HG02943 (cell line): Measurements from ENCODE around the gene C4orf33.
"Not testable (repeated sequence)": the region's sequence is repeated elsewhere in the genome, so short reads cannot be mapped to it uniquely, and the experiment has no call there.

ENCODE experiments used
- ATAC-seq: cut with Tn5 transposase; IDR thresholded peaks from one replicate; pipeline ENCODE4 v1.9.1; 2021; ENCODE audit warnings: mild to moderate bottlenecking, low read depth, moderate library complexity; ENCODE audit not compliant: unreplicated experiment

Gene C4orf33

DNA sequence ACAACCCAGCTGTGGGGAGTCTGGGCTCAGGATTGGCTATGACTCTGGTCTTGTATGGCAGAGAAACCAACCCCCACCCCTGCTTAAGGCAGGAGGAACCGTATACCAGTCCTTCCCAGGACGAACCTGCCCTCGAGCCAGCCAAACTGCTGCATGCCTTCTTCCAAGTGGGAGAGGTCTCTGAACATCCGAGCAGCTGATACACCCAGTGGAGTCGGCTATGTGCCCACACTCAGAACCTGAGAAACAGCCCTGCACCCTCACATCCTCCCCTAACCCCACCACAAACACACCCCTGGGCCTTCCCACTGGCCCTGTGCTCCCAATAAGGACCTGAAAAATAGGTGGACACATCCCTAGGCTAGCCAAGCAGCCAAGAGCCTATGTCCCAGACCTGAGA lies 21.8 kb downstream of the C4orf33 start:
- no peak for ATAC-seq

GRCh38 chr4:129126614-129127013 lies 30.7 kb downstream of the C4orf33 start:
- ATAC-seq = not testable (repeated sequence)

DNA sequence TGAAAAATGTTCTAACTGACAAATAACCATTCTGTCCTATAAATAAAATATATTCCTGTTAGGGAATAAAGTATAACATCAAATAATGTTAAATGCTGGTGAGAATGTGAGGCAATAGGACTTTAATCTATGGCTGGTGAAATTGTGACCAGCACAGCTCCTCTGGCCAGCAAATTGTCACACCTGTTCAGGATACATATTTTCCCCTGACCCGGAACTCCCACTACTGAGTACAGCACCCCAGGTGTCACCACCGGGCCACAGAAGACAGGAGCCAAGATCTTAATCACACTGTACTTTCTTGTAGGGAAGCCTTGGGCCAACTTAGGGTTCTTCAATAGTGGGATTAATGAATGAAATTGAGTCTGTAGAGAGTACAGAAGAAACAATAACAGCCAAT lies 33.2 kb downstream of the C4orf33 start:
- no peak for ATAC-seq

GRCh38 chr4:129131343-129131742 lies 35.4 kb downstream of the C4orf33 start:
- no peak for ATAC-seq

DNA sequence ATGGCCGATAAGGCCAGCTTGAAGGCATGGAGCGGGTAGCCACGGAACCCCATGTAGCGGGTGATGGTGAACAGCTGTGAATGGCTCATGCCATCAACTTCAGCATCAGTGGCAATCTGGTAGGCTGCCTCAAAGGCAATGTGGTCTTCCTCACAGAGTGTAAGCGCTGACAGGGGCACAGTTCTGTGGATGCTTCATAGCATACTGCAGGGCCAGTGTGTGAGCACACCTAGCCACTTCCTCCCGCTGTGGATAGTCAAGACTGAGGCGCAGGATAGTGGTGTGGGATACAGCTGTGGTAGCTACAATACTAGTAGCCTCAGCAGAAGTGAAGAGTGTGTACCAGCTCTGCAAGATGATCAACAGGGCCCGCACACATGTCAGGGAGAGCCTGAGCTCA lies 40.5 kb downstream of the C4orf33 start:
- ATAC-seq = no peak

DNA sequence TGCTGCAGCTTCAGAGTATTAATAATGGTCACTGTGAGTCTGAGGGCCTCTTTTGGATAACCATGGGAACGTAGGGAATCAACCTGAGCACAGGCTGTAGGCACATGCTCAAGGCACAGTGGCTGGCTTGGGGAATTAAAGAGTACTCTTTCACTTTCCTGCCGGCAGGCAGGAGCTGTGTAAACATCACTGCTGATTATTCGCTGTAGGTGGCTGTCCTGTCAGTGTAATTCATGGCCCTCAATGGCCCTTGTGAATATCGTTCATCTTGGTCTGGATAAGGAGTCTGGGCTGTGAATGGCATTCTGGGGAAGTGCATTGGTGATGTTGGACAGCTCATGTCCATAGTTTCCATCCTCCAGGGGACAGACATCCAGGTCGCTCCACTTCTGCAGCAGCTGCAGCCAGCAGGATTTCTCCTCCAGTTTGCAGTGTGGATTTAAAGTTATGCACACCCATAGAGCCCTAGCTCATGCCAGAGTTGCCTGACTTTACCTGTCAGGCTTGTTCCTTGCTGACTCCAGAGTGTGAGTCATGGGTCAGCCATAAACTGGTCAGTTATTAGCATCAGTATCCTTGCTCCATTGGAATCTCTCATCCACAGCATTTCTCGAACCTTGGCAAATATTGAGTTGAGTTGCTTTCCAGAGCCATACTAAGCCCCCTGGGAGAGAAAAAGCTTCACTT lies 43.0 kb downstream of the C4orf33 start:
- ATAC-seq = no peak

GRCh38 chr4:129140521-129140920 lies 44.6 kb downstream of the C4orf33 start:
- ATAC-seq = no peak

- no peak for ATAC-seq
Observed at GRCh38 chr4:129143359-129143758, 47.4 kb downstream of the C4orf33 start.

- ATAC-seq = no peak
Observed at GRCh38 chr4:129144755-129145206, 48.8 kb downstream of the C4orf33 start.

DNA sequence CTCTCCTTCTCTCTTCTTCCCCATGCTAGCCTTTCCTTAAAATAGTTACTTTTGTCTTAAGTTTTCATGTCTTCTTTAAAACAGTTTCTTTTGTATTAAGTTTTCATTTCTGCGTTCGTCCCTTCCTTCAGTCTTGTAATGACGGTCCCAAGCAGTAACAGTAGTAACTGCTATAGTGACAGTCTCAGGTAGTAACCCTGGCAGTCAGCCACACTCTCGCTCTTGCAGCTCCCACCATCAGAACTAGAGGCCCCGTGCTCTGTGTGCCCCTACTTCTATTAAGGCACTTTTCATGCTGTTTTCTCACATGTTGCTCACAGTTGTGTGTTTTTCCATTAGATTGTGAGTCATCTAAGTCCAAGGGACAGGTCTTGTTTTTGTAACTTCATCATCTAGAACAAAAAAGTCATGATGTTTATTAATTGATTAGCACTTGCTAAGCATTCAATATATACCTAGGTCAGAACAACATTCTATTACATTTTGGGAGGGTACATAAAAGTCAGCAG lies 49.3 kb downstream of the C4orf33 start:
- no peak for ATAC-seq

DNA sequence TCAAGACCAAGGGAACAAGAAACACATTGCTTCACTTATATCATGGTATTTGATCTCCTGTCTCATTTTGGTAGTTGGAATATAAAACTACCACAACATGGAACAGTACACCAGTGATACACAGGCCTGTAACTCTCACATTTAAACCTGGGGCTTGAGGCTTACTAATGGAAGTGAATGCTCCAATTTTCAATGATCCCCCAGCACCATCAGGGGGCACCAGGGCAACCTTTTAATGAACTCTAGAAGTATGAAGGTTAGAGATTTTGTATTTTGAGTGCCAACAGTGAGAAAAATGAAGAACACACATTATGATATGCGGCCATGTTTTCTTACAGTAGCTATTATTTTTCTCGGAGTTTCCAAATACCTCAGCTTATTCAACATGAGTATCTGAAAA lies 50.7 kb downstream of the C4orf33 start:
- ATAC-seq = no peak

GRCh38 chr4:129148892-129149291 lies 52.9 kb downstream of the C4orf33 start:
- no peak for ATAC-seq

DNA sequence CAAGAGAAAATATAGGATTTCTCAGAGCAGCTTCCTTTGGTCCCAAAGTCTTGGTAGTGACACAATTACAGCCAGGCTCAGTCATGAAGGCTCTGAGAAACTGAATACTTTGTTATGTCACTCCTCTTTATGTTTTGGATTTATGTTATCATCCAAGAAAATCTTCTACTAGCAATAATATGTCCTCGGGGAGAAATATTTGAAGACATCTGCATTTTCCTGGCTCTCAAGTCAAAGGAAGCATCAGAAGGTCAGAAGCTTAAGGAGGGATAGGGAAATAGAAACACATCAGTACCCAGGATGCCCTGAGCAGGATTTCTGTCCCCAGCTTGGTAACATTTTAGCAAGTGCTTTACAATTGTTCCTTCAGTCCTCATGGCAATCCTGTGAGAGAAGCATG lies 54.0 kb downstream of the C4orf33 start:
- no peak for ATAC-seq

DNA sequence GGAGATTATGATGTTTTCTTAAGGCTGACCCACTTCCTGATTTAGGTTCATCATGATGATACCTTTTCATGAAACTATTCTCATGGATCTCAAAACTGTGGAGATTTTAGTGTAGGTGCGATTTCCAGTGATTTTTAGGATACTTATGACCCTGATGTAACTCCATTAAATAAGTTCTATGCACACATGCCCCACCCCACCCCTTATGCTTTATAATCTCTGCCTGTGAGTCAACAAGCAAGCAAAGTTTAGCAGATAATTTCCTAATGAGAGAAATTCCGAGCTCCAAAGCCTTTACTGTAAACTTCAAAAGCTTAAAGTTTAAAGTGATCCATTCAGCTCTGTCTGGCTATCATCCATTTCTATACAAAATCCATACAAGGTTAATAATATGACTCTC lies 56.4 kb downstream of the C4orf33 start:
- no peak for ATAC-seq

DNA sequence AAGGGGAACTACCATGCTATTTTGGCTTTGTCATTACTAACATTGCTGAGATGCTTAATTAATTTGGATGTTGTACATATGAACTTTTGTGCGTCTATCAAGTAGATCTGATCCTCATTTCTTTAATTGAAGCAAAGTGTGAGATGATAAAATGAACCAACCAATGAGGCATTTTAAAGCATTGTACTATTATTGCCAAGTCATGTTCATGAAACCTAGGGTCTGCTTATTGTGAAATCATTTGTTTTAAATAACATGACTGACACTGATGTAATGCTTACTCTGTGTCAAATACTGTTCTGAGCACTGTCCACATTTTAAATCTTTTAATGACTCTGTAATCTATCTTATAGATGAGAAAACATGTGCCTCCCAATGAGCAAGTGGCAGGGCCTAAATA lies 57.7 kb downstream of the C4orf33 start:
- ATAC-seq = no peak

DNA sequence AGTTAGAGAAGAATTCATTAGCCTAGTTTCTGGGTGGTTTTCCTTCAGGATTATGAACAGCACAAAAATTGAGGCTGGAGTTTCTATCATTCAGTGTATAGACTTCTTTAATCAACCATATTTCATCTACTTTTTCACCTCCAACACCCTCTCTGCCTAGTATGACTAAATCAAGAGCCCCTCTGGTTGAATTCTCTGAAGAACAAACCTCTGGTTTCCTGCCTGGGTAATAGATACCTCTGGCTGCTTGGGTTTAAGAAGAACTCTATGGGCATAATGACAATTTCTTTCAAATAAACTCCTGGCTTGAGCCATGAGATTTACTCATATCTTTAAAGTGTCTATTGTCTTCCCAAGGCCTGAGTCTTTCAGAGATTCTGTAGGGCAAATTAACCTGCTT lies 66.5 kb downstream of the C4orf33 start:
- no peak for ATAC-seq

- no peak for ATAC-seq
Observed at GRCh38 chr4:129163427-129163826, 67.5 kb downstream of the C4orf33 start.

- no peak for ATAC-seq
Observed at GRCh38 chr4:129164243-129164642, 68.3 kb downstream of the C4orf33 start.
